PC-9 (cell line): Measurements from ENCODE around the gene CARD11. TPM values are rescaled to one million over a fixed set of nuclear protein-coding genes. Genes with fewer than 3 reads are reported as not detected.

Source experiments
- BruUV-seq: library from RNA; stranded (reverse); fragments of 400-500 nt; replicated peaks from 2 replicates; lab custom pipeline; 2021; lab: Mats Ljungman, UMichigan
- CTCF ChIA-PET: fragments of 300-600 bp; sonication (Branson Sonifier 250); formaldehyde crosslinking; loops from one replicate; lab custom pipeline; 2022; ENCODE audit warnings: antibody characterized with exemption; lab: Charles Lee
- POLR2A ChIA-PET: fragments of 300-600 bp; sonication (Branson Sonifier 250); formaldehyde crosslinking; loops from one replicate; lab custom pipeline; 2022; ENCODE audit warnings: antibody characterized with exemption; ENCODE audit not compliant: unreplicated experiment; lab: Charles Lee
- DNase-seq, 2 experiments: peaks; one replicate each; pipeline versions ENCODE4 v3.0.0 to v3.0.0-alpha.2; 2015 to 2022; ENCODE audit warnings: mixed read lengths in 1 of 2
- H2AFZ ChIP-seq: fragments of 200-600 bp; sonication (generic); 2 replicates; pipeline ENCODE4 v1.8.1; 2017; ENCODE audit warnings: antibody characterized with exemption
- H3F3A ChIP-seq: fragments of 200-600 bp; sonication (generic); 2 replicates; pipeline ENCODE4 v1.8.1; 2017; ENCODE audit warnings: antibody characterized with exemption, mild to moderate bottlenecking, low read depth; ENCODE audit not compliant: insufficient read depth
- H3K27ac ChIP-seq: fragments of 200-600 bp; sonication (generic); 2 replicates; pipeline ENCODE4 v1.6.1; 2016; ENCODE audit warnings: mixed run types
- H3K27me3 ChIP-seq: fragments of 200-600 bp; sonication (generic); 2 replicates; pipeline ENCODE4 v1.6.1; 2016; ENCODE audit warnings: low read depth, mixed run types; ENCODE audit not compliant: insufficient read depth
- H3K36me3 ChIP-seq: fragments of 200-600 bp; sonication (generic); 2 replicates; pipeline ENCODE4 v1.6.1; 2016; ENCODE audit warnings: low read depth, mixed run types
- H3K4me1 ChIP-seq: fragments of 200-600 bp; sonication (generic); replicated peaks from 2 replicates; pipeline ENCODE4 v1.6.1; 2016; ENCODE audit warnings: mixed run types; ENCODE audit not compliant: insufficient read depth
- H3K4me2 ChIP-seq: fragments of 200-600 bp; sonication (generic); 2 replicates; pipeline ENCODE4 v1.6.1; 2017; ENCODE audit warnings: mixed run types
- H3K4me3 ChIP-seq: fragments of 200-600 bp; sonication (generic); 2 replicates; pipeline ENCODE4 v1.6.1; 2016; ENCODE audit warnings: mixed run types
- H3K79me2 ChIP-seq: fragments of 200-600 bp; sonication (generic); 2 replicates; pipeline ENCODE4 v1.6.1; 2017; ENCODE audit warnings: low read depth, mixed run types
- H3K9me2 ChIP-seq: fragments of 200-600 bp; sonication (generic); 2 replicates; pipeline ENCODE4 v1.8.1; 2017; ENCODE audit warnings: mild to moderate bottlenecking; ENCODE audit not compliant: insufficient read depth
- H3K9me3 ChIP-seq: fragments of 200-600 bp; sonication (generic); 2 replicates; pipeline ENCODE4 v1.8.1; 2016; ENCODE audit warnings: low read depth; ENCODE audit not compliant: insufficient read depth
- H4K20me1 ChIP-seq: fragments of 200-600 bp; sonication (generic); 2 replicates; pipeline ENCODE4 v1.8.1; 2017; ENCODE audit not compliant: insufficient read depth
- EZH2 ChIP-seq: fragments of 200-600 bp; sonication (generic); IDR thresholded peaks from 2 replicates; pipeline ENCODE4 v1.8.0; 2017; ENCODE audit warnings: antibody characterized with exemption, low read depth
- intact Hi-C: fragments of 100-400 bp; cut with micrococcal nuclease; formaldehyde crosslinking; loops from one replicate; pipeline ENCODE4 v1.10.0; 2022; ENCODE audit not compliant: unreplicated experiment
- total RNA-seq: library from RNA; stranded (reverse); gene quantifications from 2 replicates; pipeline ENCODE4 v1.2.3, GENCODE V29; 2021
- TF ChIP-seq, protein P1 (sequence below): fragments of 200-600 bp; sonication (generic); conservative IDR thresholded peaks from 2 replicates; pipeline ENCODE4 v1.6.1; 2017; ENCODE audit warnings: mixed run types, antibody characterized with exemption, mild to moderate bottlenecking, moderate library complexity

CARD11 gene
- total RNA-seq, 1 experiment from 2014 or later: 62.6 TPM

- Histone ChIP-seq H4K20me1 (no peaks in the 10 kb centered on the region), H3K9me3 (no peaks in the 10 kb centered on the region), H3K79me2 (0 out of 2 replicates have a peak, but pooled peaks cover 14% of the 10 kb centered on the region), H3K4me1 (peaks cover 27% of the 10 kb centered on the region), H2AFZ (no peak overlapping the region), H3K27ac (no peak overlapping the region), H3K4me2 (no peak overlapping the region), H3K4me3 (no peak overlapping the region), H3F3A (peaks cover 26% of the 10 kb centered on the region), H3K9me2 (no peaks in the 10 kb centered on the region), H3K27me3 (no peaks in the 10 kb centered on the region), H3K36me3 (peaks cover 27% of the 10 kb centered on the region)
- ChIA-PET CTCF (no interaction called here), POLR2A (interaction anchor here (0.7 kb wide), 1 partner anchor 211 kb away, joined by 3 read pairs; no protein-coding TSS in a partner anchor)
- BruUV-seq: no TSS peak
- intact Hi-C loops: no loop called here
- no peak for DNase-seq
- TF ChIP-seq, protein P1, sequence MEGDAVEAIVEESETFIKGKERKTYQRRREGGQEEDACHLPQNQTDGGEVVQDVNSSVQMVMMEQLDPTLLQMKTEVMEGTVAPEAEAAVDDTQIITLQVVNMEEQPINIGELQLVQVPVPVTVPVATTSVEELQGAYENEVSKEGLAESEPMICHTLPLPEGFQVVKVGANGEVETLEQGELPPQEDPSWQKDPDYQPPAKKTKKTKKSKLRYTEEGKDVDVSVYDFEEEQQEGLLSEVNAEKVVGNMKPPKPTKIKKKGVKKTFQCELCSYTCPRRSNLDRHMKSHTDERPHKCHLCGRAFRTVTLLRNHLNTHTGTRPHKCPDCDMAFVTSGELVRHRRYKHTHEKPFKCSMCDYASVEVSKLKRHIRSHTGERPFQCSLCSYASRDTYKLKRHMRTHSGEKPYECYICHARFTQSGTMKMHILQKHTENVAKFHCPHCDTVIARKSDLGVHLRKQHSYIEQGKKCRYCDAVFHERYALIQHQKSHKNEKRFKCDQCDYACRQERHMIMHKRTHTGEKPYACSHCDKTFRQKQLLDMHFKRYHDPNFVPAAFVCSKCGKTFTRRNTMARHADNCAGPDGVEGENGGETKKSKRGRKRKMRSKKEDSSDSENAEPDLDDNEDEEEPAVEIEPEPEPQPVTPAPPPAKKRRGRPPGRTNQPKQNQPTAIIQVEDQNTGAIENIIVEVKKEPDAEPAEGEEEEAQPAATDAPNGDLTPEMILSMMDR: no peak
- TF ChIP-seq EZH2: no peak
Observed at GRCh38 chr7:2954433-2954853, 89.2 kb downstream of the CARD11 start.

DNA sequence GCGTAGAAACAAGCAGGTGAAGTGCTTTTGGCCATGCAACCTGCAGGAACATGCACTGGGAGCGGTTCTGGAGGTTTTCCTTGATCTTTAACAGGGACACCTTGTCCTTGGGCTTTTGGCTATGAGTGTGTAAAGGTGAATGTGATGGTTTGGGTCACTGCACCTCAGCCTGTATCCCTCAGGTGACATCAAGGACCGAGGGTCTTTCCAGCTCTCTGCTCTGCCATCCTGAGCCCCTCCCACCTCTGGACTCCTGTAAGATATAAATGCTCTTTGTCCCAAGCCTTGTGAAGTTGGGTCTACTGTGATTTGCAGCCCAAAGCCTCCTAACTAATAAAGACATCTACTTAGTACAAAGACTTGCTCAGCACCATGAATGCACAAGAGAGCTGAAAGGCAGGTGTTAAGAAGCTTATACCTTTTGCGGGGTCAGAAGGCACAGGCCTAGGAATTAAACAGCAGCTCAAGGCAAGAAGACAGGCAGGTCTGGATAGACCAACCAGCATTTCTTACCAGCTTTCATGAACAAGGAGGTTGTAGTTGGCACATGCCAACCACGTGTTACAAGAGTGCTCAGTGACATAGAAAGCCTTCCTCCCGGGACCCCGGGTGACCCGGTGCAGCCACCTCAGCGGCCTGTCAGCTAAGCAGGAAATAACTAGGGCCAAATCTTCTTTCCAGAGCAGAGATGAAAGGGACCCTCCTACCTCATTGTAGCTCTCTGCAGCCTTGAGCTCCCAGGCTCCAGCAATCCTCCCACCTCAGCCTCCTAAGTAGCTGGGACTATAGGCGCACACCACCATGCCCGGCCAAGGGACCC is 89.9 kb downstream of the CARD11 start:
- Histone ChIP-seq H3K4me2 (no peak overlapping the region), H2AFZ (no peak overlapping the region), H3K9me2 (no peaks in the 10 kb centered on the region), H3K4me1 (peaks cover 27% of the 10 kb centered on the region), H3K9me3 (no peaks in the 10 kb centered on the region), H3K27ac (no peak overlapping the region), H3K4me3 (no peak overlapping the region), H4K20me1 (no peaks in the 10 kb centered on the region), H3K36me3 (peaks cover 27% of the 10 kb centered on the region), H3K79me2 (0 out of 2 replicates have a peak, but pooled peaks cover 14% of the 10 kb centered on the region), H3F3A (peaks cover 26% of the 10 kb centered on the region), H3K27me3 (no peaks in the 10 kb centered on the region)
- ChIA-PET CTCF (no interaction called here), POLR2A (interaction anchor here (0.7 kb wide), 1 partner anchor 212 kb away, joined by 3 read pairs; no protein-coding TSS in a partner anchor)
- intact Hi-C loops: no loop called here
- BruUV-seq: no TSS peak
- no peak for DNase-seq
- TF ChIP-seq EZH2: no peak
- TF ChIP-seq, protein P1: no peak

DNA sequence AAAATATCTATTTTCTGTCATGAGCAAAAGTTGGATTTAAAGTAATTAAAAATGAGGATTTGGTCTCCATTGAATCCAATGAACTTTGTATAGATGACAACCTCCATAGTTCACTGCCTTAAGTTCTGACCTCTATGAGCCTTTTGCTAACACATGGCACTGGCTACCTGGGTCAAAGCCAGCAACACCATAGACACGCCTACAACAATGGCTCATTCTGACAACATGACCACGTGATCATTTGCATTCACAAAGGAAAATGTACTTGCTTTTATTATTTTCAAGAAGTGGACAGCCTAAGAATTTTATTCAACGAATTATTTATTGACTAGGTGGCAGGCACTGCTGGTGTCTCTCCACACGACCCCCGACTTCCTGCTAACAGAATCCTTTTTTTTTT is 90.6 kb downstream of the CARD11 start:
- Histone ChIP-seq H3K4me2 (no peak overlapping the region), H3K27me3 (no peaks in the 10 kb centered on the region), H3K36me3 (peaks cover 25% of the 10 kb centered on the region), H3K4me3 (no peak overlapping the region), H4K20me1 (no peaks in the 10 kb centered on the region), H3K9me2 (no peaks in the 10 kb centered on the region), H3K9me3 (no peaks in the 10 kb centered on the region), H3K4me1 (peaks cover 26% of the 10 kb centered on the region), H2AFZ (no peak overlapping the region), H3K79me2 (0 out of 2 replicates have a peak, but pooled peaks cover 14% of the 10 kb centered on the region), H3F3A (peaks cover 19% of the 10 kb centered on the region), H3K27ac (no peak overlapping the region)
- ChIA-PET CTCF (no interaction called here), POLR2A (no interaction called here)
- intact Hi-C loops: no loop called here
- DNase-seq: no peak
- BruUV-seq: no TSS peak
- TF ChIP-seq, protein P1: no peak
- no peak for TF ChIP-seq EZH2
